ENCODE data around the gene TEAD1. TPM values are rescaled to one million over a fixed set of nuclear protein-coding genes. Genes with fewer than 3 reads are reported as not detected.

TEAD1 gene
- total RNA-seq, 1 donor from 2014 or later, result 17.3 TPM

DNA sequence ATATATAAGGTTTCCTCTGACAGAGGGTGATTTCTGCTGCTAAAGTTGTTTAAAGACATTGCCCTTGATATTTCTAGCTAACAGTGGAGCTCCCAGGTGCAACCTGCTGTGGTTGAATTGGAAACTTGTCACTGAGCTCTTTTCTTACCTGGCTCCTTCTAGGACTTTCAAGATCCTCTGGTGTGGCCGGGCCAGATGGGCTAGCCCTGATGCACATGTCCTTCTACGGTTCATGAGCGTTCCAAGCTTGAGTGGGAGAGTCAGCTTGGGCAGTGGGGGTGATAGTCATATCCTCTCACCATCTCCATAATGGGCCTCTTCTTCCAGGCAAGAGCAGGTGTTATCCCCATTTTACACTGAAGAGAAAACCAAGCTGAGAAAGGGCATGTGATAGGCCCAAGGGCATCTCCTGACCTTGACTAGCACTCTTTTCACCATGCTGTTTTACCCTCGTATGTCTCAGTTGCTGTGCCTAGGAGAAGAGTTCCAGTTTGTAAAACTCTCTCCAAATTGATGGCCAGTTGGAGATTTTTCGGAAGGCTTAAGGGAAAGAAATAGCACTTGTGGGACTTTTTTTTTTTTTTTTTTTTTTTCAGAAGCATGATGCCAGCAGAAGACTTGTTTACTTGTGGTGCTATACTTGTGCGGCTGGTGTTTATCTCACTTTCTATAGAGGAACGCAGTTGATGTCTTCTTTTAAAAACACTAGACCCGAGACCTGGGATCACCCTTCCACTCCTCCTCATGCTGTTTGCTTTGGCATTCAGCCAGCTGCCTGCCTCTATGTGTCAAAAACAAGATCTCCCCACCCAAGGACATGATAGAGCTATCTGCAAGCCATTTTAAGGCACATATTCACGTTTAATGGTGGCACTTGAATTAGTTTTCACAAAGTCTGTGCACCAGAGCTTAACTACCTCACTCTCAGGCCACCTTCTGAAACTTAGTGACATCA lies 32.6 kb downstream of the TEAD1 start:
- peak in 1 of 2 donors; percentile 64 for DNase-seq (ENCODE audit: low read depth in 2 of 2)

DNA sequence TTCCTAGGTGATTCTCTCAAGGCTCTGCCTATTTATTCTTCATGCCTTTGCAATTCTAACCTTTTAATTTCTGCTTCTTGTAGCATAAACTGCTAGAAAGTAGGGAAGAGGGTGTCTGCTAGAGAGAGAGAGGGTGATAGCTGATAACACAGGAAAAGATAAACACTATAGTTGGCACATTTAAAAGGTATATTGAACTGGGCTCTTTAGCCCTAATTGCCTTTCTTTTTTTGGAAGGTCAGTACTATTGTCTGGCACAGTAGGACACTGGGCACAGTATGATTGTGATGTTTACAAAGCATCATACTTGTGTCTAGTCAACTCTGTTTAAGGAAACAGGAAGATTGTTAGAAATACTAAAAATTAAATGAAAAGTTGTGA lies 33.3 kb downstream of the TEAD1 start:
- no peak for DNase-seq (ENCODE audit: low read depth in 2 of 2)

DNA sequence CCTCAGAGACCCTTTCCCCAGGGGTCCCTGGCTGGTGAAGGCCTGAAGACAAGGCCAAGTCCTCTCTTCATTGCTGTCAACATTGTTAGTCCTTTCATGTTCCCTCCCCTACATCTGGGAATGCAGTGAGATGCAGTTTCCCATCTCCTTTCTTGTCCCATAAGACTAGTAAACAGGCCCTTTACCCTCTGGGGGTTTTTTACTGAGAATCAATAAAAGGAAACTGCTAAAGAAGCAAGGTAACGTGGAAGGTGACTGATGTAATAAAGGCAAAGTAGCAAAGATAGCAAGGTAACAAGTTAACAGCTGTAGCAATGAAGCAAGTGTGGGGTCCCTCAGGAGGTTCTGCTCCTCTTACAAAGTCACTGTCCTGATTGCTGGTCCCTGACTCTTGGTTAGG lies 37.3 kb downstream of the TEAD1 start:
- DNase-seq (ENCODE audit: low read depth in 2 of 2), result no peak

DNA sequence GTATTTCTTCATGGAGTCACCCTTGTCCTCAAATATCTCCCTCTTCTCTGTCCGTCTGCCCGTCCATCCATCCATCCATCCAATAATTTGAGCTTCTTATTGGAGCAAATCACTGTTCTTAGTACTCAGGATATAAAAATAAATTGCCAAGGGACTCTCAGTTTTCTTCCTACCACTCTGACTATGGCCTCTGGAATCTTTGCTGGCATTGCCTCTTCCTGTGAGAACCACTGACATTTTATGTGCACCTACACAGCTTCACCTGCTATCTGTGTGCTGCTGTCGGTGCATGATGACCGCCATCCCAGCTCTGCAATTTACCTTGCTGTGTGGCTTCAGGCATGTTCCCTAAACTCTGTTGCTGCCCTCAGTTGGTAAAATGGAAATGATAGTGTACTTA lies 37.9 kb downstream of the TEAD1 start:
- DNase-seq (ENCODE audit: low read depth in 2 of 2), result no peak

DNA sequence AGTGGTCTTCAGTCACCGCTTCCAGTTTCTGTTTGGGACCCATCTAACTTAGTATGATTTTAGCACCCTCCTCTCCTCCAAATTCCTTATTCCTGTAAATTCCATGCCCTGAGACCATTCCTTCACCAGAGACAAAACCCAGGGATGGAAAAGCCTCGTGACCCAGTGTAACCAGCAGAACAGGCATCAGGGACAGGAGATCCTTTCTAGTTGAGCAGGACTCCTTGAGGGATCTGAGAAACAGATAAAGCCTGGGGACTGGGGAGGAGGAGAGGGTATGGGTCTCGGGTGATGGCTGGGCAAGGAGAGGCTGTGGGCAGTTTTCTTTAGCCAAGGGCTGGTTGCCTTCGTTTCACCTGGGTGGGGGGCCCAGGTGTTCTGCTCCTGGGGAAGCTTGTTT lies 40.9 kb downstream of the TEAD1 start:
- DNase-seq (ENCODE audit: low read depth in 2 of 2), result no peak

DNA sequence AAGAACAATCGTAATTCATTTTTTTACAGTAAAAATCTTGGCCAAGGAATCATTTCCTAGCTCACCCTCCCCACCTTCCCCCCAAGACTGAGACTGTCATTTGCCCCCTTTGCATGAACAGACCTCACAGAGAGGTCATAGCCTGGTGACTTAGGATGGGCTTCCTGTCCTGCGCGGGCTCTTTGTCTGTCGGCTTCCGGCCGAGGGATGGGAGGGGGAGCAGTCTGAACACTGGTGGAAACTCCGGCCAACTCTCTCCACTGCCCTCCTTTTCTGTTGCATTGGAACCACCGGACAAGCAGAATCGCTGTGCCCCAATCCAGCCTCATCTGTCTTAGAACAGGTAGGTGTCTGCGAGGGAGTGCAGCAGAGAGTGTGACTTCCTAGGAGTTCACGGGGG lies 41.7 kb downstream of the TEAD1 start:
- peak; percentile 51 to 66 for DNase-seq (ENCODE audit: low read depth in 2 of 2)

DNA sequence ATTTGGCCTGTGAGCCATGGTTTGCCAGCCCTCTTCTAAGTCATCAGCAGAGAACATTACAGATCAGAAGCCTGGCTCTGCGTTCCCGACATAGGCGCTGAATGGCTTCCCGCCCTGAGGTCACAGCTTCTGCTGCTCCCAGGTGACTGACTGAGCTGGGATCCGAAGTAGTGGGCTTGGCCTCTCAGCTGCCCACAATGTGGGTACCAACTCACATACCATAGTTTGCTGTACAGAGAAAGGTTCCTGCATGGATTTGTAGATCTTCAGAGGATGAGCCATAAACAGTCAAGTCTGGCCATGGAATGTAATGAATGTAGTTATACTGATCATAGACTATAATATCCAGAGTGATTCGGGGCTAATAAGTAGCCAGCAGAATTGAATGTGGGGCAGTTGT lies 42.6 kb downstream of the TEAD1 start:
- no peak for DNase-seq (ENCODE audit: low read depth in 2 of 2)

DNA sequence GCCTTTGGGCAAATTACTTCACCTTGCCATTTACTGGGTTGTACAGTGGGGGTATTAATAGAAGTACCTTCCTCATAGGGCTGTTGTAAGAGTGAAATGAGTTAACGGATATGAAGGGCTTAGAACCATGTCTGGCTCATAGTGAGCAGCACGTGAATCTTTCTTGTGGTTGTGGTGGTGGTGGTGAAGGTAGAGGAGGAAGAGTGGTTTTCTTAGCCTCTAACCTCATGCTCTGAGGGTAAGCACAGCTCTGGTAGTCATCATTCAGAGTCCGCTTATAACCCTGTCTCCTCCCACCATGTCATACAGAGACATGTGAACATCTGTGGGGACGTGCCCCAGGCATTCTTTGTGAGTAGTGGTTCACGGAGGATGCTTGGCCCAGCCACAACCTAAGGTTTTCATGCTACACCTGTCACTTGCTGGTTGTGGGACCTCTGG lies 43.6 kb downstream of the TEAD1 start:
- no peak for DNase-seq (ENCODE audit: low read depth in 2 of 2)

DNA sequence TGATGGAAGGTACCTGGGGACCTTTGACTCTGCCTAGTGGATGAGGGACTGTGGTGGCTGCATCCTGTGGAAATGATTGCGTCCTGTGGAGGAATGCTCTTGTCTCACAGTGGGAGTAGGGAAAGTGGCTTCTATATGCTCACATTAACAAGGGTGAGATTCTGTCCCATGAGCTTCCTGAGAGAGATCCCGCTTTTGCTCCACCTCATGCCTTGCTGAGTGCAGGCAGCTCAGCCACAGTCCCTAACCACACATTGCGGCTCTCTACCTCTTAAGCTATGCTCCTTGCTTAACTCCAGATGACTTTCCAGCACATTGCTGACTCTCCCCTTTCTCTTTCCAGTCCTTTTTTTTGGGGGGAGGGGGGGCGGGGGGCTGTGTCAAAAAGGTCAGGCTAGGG lies 45.0 kb downstream of the TEAD1 start:
- no peak for DNase-seq (ENCODE audit: low read depth in 2 of 2)

DNA sequence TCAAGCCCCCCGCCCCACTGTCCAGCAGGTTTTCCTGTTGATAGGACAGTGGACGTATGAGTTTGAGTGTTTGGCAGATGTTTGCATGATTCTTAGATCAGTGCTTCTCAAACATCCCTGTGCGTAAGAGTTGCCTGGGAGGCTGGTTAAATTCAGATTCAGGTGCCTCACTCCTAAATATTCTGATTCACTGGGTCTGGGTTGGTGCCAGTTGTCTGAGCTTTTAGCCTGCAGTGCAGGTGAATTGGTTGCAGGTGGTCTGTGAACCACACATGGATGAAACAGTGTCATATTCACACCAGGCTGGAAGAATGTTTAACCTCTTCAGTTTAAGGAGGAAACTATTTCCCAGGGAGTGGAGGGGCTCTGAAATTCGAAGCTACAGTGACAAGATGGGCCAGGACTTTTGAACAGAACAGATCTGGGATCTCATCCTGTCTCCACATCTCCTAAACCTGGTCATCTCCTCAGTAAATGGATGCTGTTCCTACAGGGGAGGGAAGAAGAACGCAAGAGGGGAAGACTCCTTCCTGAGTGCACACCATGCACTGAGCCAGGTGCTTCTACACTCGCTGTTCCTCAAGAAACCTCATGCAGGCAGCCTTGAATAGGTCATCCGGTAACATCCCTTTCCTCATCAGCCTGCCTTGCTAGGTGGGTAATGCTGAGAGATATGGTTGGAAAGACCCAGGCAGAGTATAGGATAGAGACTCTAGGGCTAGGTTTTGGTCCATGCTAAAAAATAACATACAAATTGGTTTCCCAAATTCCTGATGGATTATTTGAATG lies 47.8 kb downstream of the TEAD1 start:
- no peak for DNase-seq (ENCODE audit: low read depth in 2 of 2)

DNA sequence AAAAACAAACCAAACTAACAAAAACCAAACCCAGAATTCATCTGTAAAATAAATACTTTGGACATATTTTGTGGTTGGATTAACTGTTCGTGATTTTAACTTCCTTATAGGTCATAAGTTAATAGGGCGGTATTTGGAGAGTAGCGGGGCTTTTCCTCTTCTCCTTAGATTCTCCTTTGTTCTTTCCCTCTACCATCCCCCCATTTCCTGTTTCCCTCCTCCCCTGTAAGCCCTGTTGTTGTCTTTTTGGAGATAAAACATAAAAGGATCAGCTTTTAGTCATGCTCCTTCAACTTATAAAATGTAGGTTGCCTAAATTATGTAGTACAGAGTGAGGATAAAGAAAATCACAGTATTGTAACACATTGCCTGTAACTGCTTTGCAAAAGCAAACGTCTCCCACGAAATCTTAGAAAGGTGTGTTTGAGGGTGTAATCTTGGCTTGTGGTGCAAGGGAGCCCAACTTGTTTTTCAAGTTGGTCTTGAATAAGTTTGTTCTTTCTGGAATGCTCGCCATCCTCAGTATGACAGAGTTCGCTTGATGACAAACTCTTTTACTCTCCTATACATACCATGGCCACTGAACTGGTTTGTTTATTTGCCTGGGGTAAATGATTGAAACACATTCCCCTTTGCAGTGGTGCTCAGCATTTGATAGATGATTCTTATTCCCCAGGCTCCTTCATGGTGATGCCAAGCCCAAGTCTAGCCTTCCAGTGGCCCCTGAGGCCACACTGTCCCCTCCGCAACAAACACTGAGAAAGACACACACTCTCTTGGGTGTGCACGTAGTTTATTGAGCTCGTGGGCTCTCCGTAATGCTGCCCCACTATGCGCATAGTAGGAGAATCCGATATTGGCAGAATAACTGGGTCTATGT lies 49.4 kb downstream of the TEAD1 start:
- DNase-seq (ENCODE audit: low read depth in 2 of 2), result peak in 1 of 2 donors; percentile 37

DNA sequence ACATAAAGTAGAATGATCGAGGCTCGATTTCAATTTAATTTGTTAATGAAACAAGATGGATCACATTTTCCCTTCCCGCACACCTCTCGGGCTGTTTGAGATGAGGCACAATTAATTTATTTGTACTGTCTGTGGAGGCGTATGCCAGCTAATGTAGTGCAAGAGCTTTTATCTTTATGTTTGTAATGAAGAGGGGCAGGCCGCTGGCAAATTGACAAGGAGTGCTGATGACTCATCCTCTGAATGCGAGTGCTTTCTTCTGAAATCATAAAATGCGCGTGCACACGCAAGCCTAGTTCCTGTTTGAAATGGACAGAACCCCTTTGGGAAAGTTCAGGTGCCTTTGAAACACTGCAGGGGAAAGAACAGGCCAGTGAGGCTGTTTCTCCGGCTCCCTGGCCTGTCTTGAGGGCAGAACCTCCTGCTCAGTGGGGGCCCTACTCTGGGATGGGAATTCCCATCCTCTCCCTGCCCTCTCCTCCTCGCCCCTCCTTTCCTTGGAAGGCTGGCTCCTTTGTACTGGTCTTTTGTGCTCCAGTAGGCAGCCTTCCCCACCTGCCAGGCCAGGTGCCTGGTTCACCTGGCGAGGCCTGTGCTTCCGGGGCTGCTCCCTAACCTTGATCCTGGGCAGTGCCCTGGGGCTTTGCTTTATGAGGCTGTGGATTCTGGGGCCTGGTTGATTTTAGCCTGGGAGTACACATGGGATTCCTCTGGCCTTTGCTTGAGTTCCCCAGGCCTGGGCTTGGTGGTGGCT lies 50.3 kb downstream of the TEAD1 start:
- DNase-seq (ENCODE audit: low read depth in 2 of 2), result peak; percentile 79 to 96

DNA sequence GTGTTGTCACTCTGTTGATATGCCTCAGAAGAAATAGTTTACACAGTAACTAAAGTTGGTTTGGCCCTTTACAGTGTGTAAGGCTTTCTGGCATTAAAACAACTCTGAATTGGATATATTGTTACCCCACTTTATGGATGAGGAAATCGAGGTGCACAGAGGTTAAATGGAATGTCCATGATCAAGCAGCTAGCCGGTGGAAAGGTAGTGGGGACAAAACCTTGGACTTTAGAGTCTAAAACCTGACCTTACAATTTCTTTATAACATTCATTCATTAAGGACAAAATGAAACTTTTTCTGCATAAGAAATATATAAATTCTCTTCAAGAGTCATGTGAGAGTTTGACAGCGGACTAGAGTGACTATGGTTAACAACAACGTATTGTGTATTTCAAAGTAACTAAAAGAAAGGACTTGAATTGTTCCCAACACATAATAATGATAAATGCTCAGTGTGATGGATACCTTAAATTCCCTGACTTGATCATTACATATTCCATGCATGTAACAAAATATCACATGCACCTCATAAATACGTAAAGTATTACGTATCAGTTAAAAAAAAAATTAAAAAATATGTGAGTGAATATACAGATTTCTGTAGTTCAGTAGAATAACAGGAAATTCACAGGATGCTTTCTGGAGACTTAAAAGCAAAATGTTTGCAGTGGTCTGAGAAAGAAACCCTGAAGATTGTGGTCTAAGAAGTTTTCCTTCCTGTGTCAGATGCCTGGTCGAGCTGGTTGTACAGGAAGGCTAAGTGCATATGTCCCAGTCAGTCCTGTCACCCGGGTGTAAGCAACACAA lies 51.0 kb downstream of the TEAD1 start:
- peak in 1 of 2 donors; percentile 80 for DNase-seq (ENCODE audit: low read depth in 2 of 2)

DNA sequence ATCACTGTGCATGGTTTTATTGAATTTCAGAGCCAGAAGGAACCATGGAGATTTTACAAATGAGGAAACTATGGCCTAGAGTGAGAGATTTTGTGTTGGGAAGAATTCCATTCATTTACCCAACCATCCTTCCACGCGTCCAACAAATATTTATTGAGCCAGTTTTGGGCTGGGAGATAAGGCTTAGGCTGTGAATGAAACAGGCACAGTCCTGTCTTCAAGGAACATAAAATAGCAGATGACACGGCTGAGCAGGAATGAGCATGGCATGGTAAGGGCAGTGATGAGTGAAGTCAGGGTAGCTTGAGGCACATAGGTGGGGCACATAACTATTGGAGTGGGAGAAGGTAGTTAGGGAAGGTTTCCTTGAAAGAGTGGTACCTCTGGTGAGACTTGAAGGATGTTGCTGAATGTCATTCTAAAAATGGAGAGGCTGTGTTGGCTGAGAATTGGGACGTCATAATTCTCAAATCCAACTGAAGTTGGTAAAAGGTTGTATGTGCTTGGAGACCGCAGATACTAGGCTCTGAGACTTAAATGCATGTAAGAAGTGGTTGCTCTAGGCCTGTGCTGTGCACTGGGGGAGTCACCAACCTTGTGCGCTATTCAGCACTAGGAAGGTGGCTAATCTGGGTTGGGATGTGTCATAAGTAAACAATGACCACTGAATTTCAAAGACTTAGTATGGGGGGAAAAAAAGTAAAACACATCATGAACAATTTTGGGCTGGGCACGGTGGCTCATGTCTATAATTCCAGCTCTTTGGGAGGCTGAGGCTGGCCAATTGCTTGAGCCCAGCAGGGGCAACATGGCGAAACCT lies 51.9 kb downstream of the TEAD1 start:
- DNase-seq (ENCODE audit: low read depth in 2 of 2), result peak in 1 of 2 donors; percentile 46

DNA sequence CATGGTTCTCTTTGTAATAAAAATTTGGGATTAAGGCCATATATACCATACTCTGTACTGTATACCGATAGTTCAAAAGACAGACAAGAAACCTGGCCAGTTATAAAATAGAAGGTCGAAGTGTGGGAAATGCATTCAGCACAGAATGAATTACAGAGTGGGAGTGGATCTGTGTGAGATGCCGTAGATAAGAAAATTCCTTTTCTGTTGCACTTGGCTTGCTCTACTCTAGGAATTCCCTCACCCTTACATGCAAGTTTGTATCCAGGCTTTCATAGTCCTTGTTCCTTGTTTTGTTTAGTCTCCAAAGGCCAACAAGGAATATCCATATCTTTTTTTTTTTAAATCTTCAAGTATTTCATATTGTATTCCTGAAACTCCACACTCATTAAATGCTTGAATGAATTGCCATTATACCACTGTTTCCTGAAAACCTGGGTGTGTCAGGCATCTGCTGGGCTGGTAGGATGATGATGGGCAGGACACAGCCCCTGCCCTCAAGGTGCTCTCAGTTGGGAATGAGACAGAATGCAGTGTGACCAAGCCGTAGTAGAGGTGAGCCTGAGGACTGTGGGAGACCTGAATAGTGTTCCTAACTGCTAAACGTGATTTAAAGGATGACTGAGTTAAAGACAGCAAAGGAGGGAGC lies 53.5 kb downstream of the TEAD1 start:
- DNase-seq (ENCODE audit: low read depth in 2 of 2), result peak in 1 of 2 donors; percentile 47

DNA sequence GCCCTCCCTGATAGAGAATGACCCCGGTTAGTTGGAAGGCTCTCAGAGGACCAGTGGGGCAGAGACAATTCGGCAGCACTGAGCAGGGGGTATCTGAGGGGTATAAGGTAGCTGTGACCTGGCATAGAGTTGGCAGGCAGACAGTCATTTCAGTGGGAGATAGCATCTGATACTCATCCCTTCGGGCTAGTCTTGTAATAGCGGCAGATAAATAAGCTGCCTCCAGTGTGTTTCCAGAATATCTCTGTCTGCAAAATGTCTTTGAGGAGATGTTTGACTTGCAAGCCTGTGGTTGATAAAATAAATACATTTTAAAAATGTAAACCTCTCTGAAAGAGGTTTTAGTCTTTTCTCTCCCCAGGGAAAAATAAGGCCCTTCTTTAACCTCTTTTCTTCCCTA lies 54.2 kb downstream of the TEAD1 start:
- DNase-seq (ENCODE audit: low read depth in 2 of 2), result no peak

DNA sequence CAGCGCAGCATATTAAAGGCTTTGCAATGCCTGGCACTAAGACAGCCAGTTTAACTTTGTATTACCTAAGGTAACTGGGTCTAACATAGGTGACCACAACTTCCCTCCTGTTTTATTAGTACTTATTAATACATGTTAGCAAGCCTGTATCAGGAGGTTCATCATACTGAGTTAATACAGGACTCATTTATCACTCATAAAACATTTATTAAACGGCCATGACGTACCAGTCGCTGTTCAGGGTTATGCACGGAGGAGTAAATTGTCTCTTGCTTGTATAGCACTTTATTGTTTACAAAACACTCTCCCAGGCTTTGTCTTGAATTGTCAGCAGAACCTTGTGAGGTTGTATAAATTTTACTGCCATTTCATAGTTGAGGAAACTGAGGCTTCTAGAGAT lies 55.7 kb downstream of the TEAD1 start:
- DNase-seq (ENCODE audit: low read depth in 2 of 2), result no peak

DNA sequence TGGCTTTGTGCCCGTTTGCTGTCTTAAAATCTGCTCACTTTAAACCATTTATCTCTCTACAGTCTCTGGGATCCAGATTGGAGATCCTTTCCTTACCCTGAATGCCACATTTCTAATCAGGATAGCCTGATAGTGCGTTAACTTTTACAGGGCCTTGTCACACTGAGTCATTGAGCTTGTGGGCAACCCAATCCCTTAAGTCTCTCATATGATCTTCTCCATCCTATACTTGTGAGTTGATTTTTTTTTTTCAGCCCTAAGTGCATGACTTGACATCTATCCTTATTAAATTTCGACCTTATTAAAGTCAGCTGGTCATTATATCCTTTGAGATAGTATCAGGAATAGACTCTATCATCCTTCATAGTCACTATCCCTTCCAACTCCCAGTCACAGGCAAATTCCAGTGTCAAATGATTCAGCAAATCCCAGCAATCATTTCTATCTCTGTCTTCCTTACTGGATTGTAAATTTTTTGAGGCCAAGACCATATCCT lies 57.7 kb downstream of the TEAD1 start:
- DNase-seq (ENCODE audit: low read depth in 2 of 2), result no peak

Measured in dermis microvascular lymphatic vessel endothelial cell (primary cell).